Liver (tissue), 9 donors: ENCODE results near the gene ACACA. TPM values are rescaled to one million over a fixed set of nuclear protein-coding genes. Genes with fewer than 3 reads are reported as not detected.

Experiments
- DNase-seq: peaks from one replicate; pipeline ENCODE4 v3.0.0-alpha.2; 2017; ENCODE audit warnings: low spot score
- H3K27ac ChIP-seq, 2 donors: one replicate each; pipeline ENCODE4 v1.7.0; 2013; ENCODE audit warnings: inconsistent platforms in 2 of 2, low read length in 2 of 2, control low read depth in 1 of 2, low read depth in 1 of 2, mild to moderate bottlenecking in 1 of 2
- H3K27me3 ChIP-seq, 4 donors: one replicate each; pipeline versions ENCODE4 v1.6.1 to v1.7.0; 2013; ENCODE audit warnings: low read length in 3 of 4, inconsistent platforms in 1 of 4, mild to moderate bottlenecking in 1 of 4, moderate library complexity in 1 of 4; ENCODE audit not compliant: control insufficient read depth in 4 of 4, insufficient read depth in 4 of 4
- H3K36me3 ChIP-seq, 4 donors: one replicate each; pipeline versions ENCODE4 v1.6.1 to v1.7.0; 2013; ENCODE audit warnings: low read length in 3 of 4, mild to moderate bottlenecking in 3 of 4, low read depth in 1 of 4, moderate library complexity in 1 of 4; ENCODE audit not compliant: control insufficient read depth in 4 of 4, insufficient read depth in 3 of 4
- H3K4me1 ChIP-seq, 4 donors: one replicate each; pipeline versions ENCODE4 v1.6.1 to v1.7.0; 2013; ENCODE audit warnings: low read length in 3 of 4, mild to moderate bottlenecking in 3 of 4, moderate library complexity in 1 of 4; ENCODE audit not compliant: control insufficient read depth in 4 of 4, insufficient read depth in 4 of 4
- H3K4me3 ChIP-seq, 3 donors: one replicate each; pipeline versions ENCODE4 v1.6.1 to v1.7.0; 2013; ENCODE audit warnings: low read length in 3 of 3, control low read depth in 1 of 3, low read depth in 1 of 3, mild to moderate bottlenecking in 1 of 3
- H3K9ac ChIP-seq, 2 donors: one replicate each; pipeline ENCODE4 v1.7.0; 2013; ENCODE audit warnings: low read length in 2 of 2, mild to moderate bottlenecking in 2 of 2, moderate library complexity in 2 of 2, control low read depth in 1 of 2, low read depth in 1 of 2
- H3K9me3 ChIP-seq, 4 donors: one replicate each; pipeline versions ENCODE4 v1.6.1 to v1.7.0; 2013; ENCODE audit warnings: low read length in 3 of 4; ENCODE audit not compliant: control insufficient read depth in 4 of 4
- EGR1 ChIP-seq, 2 donors: IDR thresholded peaks; 2 replicates each; pipeline ENCODE4 v1.6.1; 2016 to 2018; ENCODE audit warnings: antibody characterized with exemption in 2 of 2, low read depth in 2 of 2
- FOXA2 ChIP-seq: IDR thresholded peaks from 2 replicates; pipeline ENCODE4 v1.6.1; 2016; ENCODE audit warnings: antibody characterized with exemption
- GABPA ChIP-seq, 2 donors: IDR thresholded peaks in 1 of 2; conservative IDR thresholded peaks in 1 of 2; 2 replicates each; pipeline ENCODE4 v1.6.1; 2016; ENCODE audit warnings: antibody characterized with exemption in 2 of 2, mild to moderate bottlenecking in 1 of 2, moderate library complexity in 1 of 2
- HNF4A ChIP-seq, 2 donors: conservative IDR thresholded peaks; 2 replicates each; pipeline ENCODE4 v1.6.1; 2016; ENCODE audit warnings: antibody characterized with exemption in 2 of 2, mild to moderate bottlenecking in 2 of 2
- HNF4G ChIP-seq: IDR thresholded peaks from 2 replicates; pipeline ENCODE4 v1.6.1; 2016; ENCODE audit warnings: antibody characterized with exemption
- JUND ChIP-seq, 2 donors: IDR thresholded peaks; 2 replicates each; pipeline ENCODE4 v1.6.1; 2016; ENCODE audit warnings: antibody characterized with exemption in 2 of 2
- NR2F2 ChIP-seq: IDR thresholded peaks from 2 replicates; pipeline ENCODE4 v1.6.1; 2016; ENCODE audit warnings: antibody characterized with exemption
- RAD21 ChIP-seq, 2 donors: IDR thresholded peaks; 2 replicates each; pipeline ENCODE4 v1.6.1; 2016; ENCODE audit warnings: antibody characterized with exemption in 2 of 2, mild to moderate bottlenecking in 2 of 2
- RXRA ChIP-seq, 2 donors: IDR thresholded peaks; 2 replicates each; pipeline ENCODE4 v1.6.1; 2017 to 2018; ENCODE audit warnings: antibody characterized with exemption in 2 of 2, mild to moderate bottlenecking in 1 of 2
- SP1 ChIP-seq: IDR thresholded peaks from 2 replicates; pipeline ENCODE4 v1.6.1; 2018; ENCODE audit warnings: antibody characterized with exemption, mild to moderate bottlenecking
- TAF1 ChIP-seq: conservative IDR thresholded peaks from 2 replicates; pipeline ENCODE4 v1.6.1; 2016; ENCODE audit warnings: antibody characterized with exemption, mild to moderate bottlenecking
- YY1 ChIP-seq: IDR thresholded peaks from 2 replicates; pipeline ENCODE4 v1.6.1; 2016; ENCODE audit warnings: antibody characterized with exemption, mild to moderate bottlenecking
- WGBS: extraction: QIAGEN DNeasy Blood & Tissue Kit; methylation state at CpG from one replicate; pipeline ENCODE4 v1.1.7; 2013; 5-methylcytosine and 5-hydroxymethylcytosine counted together
- polyA plus RNA-seq, 2 donors: library from polyadenylated mRNA; stranded (reverse) in 1 of 2; unstranded in 1 of 2; fragments of 200-250 nt in 1 of 2; fragments of >200 nt in 1 of 2; fragmentation: Nextera tagmentation in 1 of 2; extraction: Ambion mirVana in 1 of 2; gene quantifications; one replicate each; pipeline versions ENCODE4 v1.2.1 to v1.2.3, GENCODE V29; 2013 to 2015
- total RNA-seq, 2 donors: library from RNA; depleted of rRNA; stranded (reverse); fragments of >200 nt; gene quantifications; one replicate each; pipeline ENCODE4 v1.2.3, GENCODE V29; 2014
- TF ChIP-seq, protein P1 (sequence below): IDR thresholded peaks from 2 replicates; pipeline ENCODE4 v1.6.1; 2016; ENCODE audit warnings: antibody characterized with exemption
- TF ChIP-seq, protein P2 (sequence below): IDR thresholded peaks from 2 replicates; pipeline ENCODE4 v1.6.1; 2016; ENCODE audit warnings: antibody characterized with exemption
- TF ChIP-seq, protein P3 (sequence below): IDR thresholded peaks from 2 replicates; pipeline ENCODE4 v1.6.1; 2016; ENCODE audit warnings: antibody characterized with exemption
- TF ChIP-seq, protein P4 (sequence below): IDR thresholded peaks from 2 replicates; pipeline ENCODE4 v1.6.1; 2016; ENCODE audit warnings: antibody characterized with exemption, mild to moderate bottlenecking
- donor health status: healthy.
- donor health status: healthy.
- donor health status: healthy.
- donor health status: healthy.
- donor health status: healthy.

The ACACA gene
- total and polyA plus RNA-seq, 4 donors: 14.8 to 49.5 (median 31.2) TPM

DNA sequence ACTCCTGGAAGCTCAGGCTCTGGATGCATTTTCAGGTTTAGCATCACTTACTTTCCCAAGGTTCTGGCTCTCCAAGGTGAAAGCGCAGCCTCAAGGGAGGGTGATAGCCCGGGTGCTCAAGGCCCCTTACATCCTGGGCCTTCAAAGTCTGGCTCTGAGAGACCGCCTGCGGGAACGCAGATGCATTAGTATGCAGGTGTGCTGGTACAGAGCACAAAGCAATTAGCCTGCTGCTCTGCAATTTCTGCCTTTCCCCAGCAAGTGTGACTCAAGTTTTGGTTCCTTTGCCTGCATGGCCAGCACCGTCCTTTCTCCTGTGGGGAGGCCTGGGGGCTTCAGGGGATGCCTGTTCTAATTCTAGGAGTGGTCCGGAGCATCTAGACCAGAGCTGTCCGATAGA is 341.7 kb downstream of the ACACA start:
- no peak overlapping the region for H3K27ac ChIP-seq
- H3K9ac ChIP-seq: no peak overlapping the region
- TF ChIP-seq SP1 (no peak), HNF4G (no peak), EGR1 (IDR thresholded peaks at IDR 0.05; ENCODE audit: low read depth in 2 of 2) (no peak), HNF4A (conservative IDR thresholded peaks at IDR 0.05) (no peak), RXRA (IDR thresholded peaks at IDR 0.05) (no peak), TAF1 (no peak), NR2F2 (no peak), GABPA (IDR thresholded peaks at IDR 0.05 in 1 of 2, conservative IDR thresholded peaks at IDR 0.05 in 1 of 2) (no peak), RAD21 (IDR thresholded peaks at IDR 0.05) (no peak)
- TF ChIP-seq, protein P1, sequence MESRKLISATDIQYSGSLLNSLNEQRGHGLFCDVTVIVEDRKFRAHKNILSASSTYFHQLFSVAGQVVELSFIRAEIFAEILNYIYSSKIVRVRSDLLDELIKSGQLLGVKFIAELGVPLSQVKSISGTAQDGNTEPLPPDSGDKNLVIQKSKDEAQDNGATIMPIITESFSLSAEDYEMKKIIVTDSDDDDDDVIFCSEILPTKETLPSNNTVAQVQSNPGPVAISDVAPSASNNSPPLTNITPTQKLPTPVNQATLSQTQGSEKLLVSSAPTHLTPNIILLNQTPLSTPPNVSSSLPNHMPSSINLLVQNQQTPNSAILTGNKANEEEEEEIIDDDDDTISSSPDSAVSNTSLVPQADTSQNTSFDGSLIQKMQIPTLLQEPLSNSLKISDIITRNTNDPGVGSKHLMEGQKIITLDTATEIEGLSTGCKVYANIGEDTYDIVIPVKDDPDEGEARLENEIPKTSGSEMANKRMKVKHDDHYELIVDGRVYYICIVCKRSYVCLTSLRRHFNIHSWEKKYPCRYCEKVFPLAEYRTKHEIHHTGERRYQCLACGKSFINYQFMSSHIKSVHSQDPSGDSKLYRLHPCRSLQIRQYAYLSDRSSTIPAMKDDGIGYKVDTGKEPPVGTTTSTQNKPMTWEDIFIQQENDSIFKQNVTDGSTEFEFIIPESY: no peak
- TF ChIP-seq, protein P2, sequence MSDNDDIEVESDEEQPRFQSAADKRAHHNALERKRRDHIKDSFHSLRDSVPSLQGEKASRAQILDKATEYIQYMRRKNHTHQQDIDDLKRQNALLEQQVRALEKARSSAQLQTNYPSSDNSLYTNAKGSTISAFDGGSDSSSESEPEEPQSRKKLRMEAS: no peak
- H3K36me3 ChIP-seq: no peaks in the 10 kb centered on the region
- no peaks in the 10 kb centered on the region for H3K27me3 ChIP-seq
- 90% methylated on average over 8 of the region's 8 CpGs for WGBS
- peaks cover 0 to 14% (median 3%) of the 10 kb centered on the region in 4 donors for H3K4me1 ChIP-seq
- H3K4me3 ChIP-seq: no peak overlapping the region
- H3K9me3 ChIP-seq: no peaks in the 10 kb centered on the region
- DNase-seq: no peak

DNA sequence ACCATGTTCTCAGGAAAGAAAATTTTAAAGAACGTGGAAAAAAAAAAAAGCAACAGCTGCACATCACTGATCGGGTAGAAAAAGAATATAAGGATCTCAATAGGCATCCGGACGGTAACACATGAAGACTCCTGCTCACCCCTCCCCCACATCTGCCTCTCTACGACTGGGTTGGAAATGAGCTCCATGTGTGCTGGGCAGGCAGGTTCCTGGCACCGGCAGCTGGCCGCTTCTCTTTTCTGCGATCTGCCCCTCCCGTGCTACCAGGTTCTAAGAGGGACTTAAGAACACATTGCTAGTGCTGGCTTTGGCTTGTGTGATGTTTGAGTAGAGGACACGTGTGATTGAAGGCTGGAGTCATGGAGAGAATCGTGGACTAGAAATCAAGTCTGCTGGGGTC is 342.4 kb downstream of the ACACA start:
- no peaks in the 10 kb centered on the region for H3K9me3 ChIP-seq

More for the DNA sequence above, 342.4 kb downstream of the ACACA start:
- Histone ChIP-seq H3K4me3 (no peak overlapping the region), H3K9ac (no peak overlapping the region), H3K4me1 (peaks cover 0 to 14% (median 3%) of the 10 kb centered on the region in 4 donors), H3K36me3 (no peaks in the 10 kb centered on the region), H3K27me3 (no peaks in the 10 kb centered on the region), H3K27ac (no peak overlapping the region)
- 77% methylated on average over 11 of the region's 11 CpGs for WGBS
- TF ChIP-seq, protein P3, sequence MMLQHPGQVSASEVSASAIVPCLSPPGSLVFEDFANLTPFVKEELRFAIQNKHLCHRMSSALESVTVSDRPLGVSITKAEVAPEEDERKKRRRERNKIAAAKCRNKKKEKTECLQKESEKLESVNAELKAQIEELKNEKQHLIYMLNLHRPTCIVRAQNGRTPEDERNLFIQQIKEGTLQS: no peak
- TF ChIP-seq JUND (IDR thresholded peaks at IDR 0.05): no peak
- no peak for TF ChIP-seq FOXA2
- no peak for TF ChIP-seq EGR1 (IDR thresholded peaks at IDR 0.05; ENCODE audit: low read depth in 2 of 2)
- TF ChIP-seq SP1: no peak
- no peak for TF ChIP-seq TAF1
- no peak for TF ChIP-seq GABPA (IDR thresholded peaks at IDR 0.05 in 1 of 2, conservative IDR thresholded peaks at IDR 0.05 in 1 of 2)
- no peak for TF ChIP-seq RAD21 (IDR thresholded peaks at IDR 0.05)
- no peak for TF ChIP-seq YY1
- TF ChIP-seq, protein P1: no peak
- TF ChIP-seq HNF4G: no peak
- TF ChIP-seq, protein P2: no peak
- TF ChIP-seq, protein P4, sequence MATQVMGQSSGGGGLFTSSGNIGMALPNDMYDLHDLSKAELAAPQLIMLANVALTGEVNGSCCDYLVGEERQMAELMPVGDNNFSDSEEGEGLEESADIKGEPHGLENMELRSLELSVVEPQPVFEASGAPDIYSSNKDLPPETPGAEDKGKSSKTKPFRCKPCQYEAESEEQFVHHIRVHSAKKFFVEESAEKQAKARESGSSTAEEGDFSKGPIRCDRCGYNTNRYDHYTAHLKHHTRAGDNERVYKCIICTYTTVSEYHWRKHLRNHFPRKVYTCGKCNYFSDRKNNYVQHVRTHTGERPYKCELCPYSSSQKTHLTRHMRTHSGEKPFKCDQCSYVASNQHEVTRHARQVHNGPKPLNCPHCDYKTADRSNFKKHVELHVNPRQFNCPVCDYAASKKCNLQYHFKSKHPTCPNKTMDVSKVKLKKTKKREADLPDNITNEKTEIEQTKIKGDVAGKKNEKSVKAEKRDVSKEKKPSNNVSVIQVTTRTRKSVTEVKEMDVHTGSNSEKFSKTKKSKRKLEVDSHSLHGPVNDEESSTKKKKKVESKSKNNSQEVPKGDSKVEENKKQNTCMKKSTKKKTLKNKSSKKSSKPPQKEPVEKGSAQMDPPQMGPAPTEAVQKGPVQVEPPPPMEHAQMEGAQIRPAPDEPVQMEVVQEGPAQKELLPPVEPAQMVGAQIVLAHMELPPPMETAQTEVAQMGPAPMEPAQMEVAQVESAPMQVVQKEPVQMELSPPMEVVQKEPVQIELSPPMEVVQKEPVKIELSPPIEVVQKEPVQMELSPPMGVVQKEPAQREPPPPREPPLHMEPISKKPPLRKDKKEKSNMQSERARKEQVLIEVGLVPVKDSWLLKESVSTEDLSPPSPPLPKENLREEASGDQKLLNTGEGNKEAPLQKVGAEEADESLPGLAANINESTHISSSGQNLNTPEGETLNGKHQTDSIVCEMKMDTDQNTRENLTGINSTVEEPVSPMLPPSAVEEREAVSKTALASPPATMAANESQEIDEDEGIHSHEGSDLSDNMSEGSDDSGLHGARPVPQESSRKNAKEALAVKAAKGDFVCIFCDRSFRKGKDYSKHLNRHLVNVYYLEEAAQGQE: no peak
- no peak for DNase-seq
